NK-92 (cell line): ENCODE measurements around the gene ALKBH5.
"Not testable (repeated sequence)": the region's sequence is repeated elsewhere in the genome, so short reads cannot be mapped to it uniquely, and the experiment has no call there.

Experiments
- DNase-seq: peaks from one replicate; lab custom pipeline; 2025; ENCODE audit not compliant: unreplicated experiment; lab: John Stamatoyannopoulos, UW

Gene ALKBH5

GRCh38 chr17:18216906-18217305, 33.3 kb downstream of the ALKBH5 start:
- DNase-seq = not testable (repeated sequence)

GRCh38 chr17:18217412-18218015, 33.9 kb downstream of the ALKBH5 start:
- no peak for DNase-seq

GRCh38 chr17:18218756-18219415, 35.3 kb downstream of the ALKBH5 start:
- no peak for DNase-seq

- no peak for DNase-seq
Observed at GRCh38 chr17:18224053-18224386, 40.4 kb downstream of the ALKBH5 start.

GRCh38 chr17:18224387-18225120, 40.9 kb downstream of the ALKBH5 start:
- DNase-seq = no peak

GRCh38 chr17:18225121-18225641, 41.6 kb downstream of the ALKBH5 start, which contains the start of gene LLGL1:
LLGL1 (plus strand) TSS chr17:18225635; CDS start chr17:18225683, 48 bp downstream.
- peak; percentile 33 for DNase-seq

GRCh38 chr17:18225642-18226283, 42.1 kb downstream of the ALKBH5 start:
- no peak for DNase-seq

- no peak for DNase-seq
Observed at GRCh38 chr17:18226284-18226945, 42.8 kb downstream of the ALKBH5 start.

GRCh38 chr17:18227635-18228034, 44.0 kb downstream of the ALKBH5 start:
- DNase-seq = no peak

- no peak for DNase-seq
Observed at GRCh38 chr17:18228176-18228682, 44.6 kb downstream of the ALKBH5 start.

GRCh38 chr17:18229254-18229653, 45.6 kb downstream of the ALKBH5 start:
- no peak for DNase-seq

GRCh38 chr17:18229771-18230170, 46.1 kb downstream of the ALKBH5 start:
- no peak for DNase-seq

GRCh38 chr17:18230288-18231141, 46.9 kb downstream of the ALKBH5 start:
- DNase-seq = no peak

GRCh38 chr17:18231164-18231563, 47.5 kb downstream of the ALKBH5 start:
- DNase-seq = no peak

- DNase-seq = no peak
Observed at GRCh38 chr17:18233803-18234518, 50.3 kb downstream of the ALKBH5 start.

- no peak for DNase-seq
Observed at GRCh38 chr17:18234853-18235380, 51.3 kb downstream of the ALKBH5 start.

GRCh38 chr17:18235743-18236256, 52.2 kb downstream of the ALKBH5 start:
- DNase-seq = no peak

- no peak for DNase-seq
Observed at GRCh38 chr17:18236494-18236893, 52.9 kb downstream of the ALKBH5 start.

GRCh38 chr17:18237461-18237860, 53.8 kb downstream of the ALKBH5 start:
- no peak for DNase-seq
